IMR-90 (cell line): ENCODE data around the gene KLHL29. TPM values are rescaled to one million over a fixed set of nuclear protein-coding genes. Genes with fewer than 3 reads are reported as not detected.

Experiments used
- ATAC-seq: fragments of 200-7000 bp; cut with Tn5 transposase; 2 replicates; pipeline ENCODE4 v1.9.1; 2020; ENCODE audit warnings: low read depth, mild to moderate bottlenecking, moderate library complexity
- BruUV-seq: library from RNA; stranded (reverse); fragments of 400-500 nt; replicated peaks from 2 replicates; lab custom pipeline; 2021; lab: Mats Ljungman, UMichigan
- CTCF ChIA-PET: fragments of 300-600 bp; formaldehyde crosslinking; extraction: SDS; loops from one replicate; lab custom pipeline; 2021; ENCODE audit warnings: antibody characterized with exemption; lab: Yijun Ruan, JAX
- POLR2A ChIA-PET: fragments of 300-600 bp; sonication (Branson Sonifier 250); formaldehyde crosslinking; loops from one replicate; lab custom pipeline; 2022; ENCODE audit warnings: antibody characterized with exemption; ENCODE audit not compliant: unreplicated experiment; lab: Charles Lee
- DNase-seq: peaks from one replicate; pipeline ENCODE4 v3.0.0; 2013
- H2AFZ ChIP-seq: replicated peaks from 2 replicates; pipeline ENCODE3; 2013; ENCODE audit warnings: low read length, mild to moderate bottlenecking; ENCODE audit not compliant: poor library complexity
- H2AK5ac ChIP-seq: 2 replicates; pipeline ENCODE4 v1.6.1; 2013; ENCODE audit warnings: low read depth, low read length, inconsistent platforms
- H2AK9ac ChIP-seq: replicated peaks from 2 replicates; pipeline ENCODE3; 2013; ENCODE audit warnings: mild to moderate bottlenecking, low read depth, low read length, moderate library complexity; ENCODE audit not compliant: poor library complexity
- H2BK120ac ChIP-seq: 2 replicates; pipeline ENCODE4 v1.6.1; 2013; ENCODE audit warnings: low read depth, low read length, inconsistent platforms
- H2BK15ac ChIP-seq: 3 replicates; pipeline ENCODE4 v1.6.1; 2013; ENCODE audit warnings: low read depth, low read length, inconsistent platforms
- H2BK20ac ChIP-seq: 2 replicates; pipeline ENCODE4 v1.6.1; 2013; ENCODE audit warnings: low read depth, mild to moderate bottlenecking, inconsistent platforms, low read length, moderate library complexity
- H2BK5ac ChIP-seq: 2 replicates; pipeline ENCODE4 v1.6.1; 2013; ENCODE audit warnings: mild to moderate bottlenecking, low read depth, low read length, inconsistent platforms; ENCODE audit not compliant: poor library complexity, severe bottlenecking
- H3K14ac ChIP-seq: replicated peaks from 2 replicates; pipeline ENCODE4 v1.6.1; 2013; ENCODE audit warnings: low read depth, low read length, inconsistent platforms
- H3K18ac ChIP-seq: 2 replicates; pipeline ENCODE4 v1.6.1; 2013; ENCODE audit warnings: low read depth, low read length, control low read depth
- H3K23ac ChIP-seq: 2 replicates; pipeline ENCODE4 v1.6.1; 2013; ENCODE audit warnings: low read depth, low read length, inconsistent platforms
- H3K27ac ChIP-seq: 2 replicates; pipeline ENCODE4 v1.5.1; 2013; ENCODE audit warnings: mild to moderate bottlenecking, control low read depth, low read length; ENCODE audit not compliant: insufficient read depth
- H3K27me3 ChIP-seq: 2 replicates; pipeline ENCODE4 v1.6.1; 2013; ENCODE audit warnings: low read length; ENCODE audit not compliant: control insufficient read depth, insufficient read depth
- H3K36me3 ChIP-seq: 2 replicates; pipeline ENCODE4 v1.6.1; 2013; ENCODE audit warnings: low read length, mixed read lengths; ENCODE audit not compliant: control insufficient read depth, insufficient read depth
- H3K4ac ChIP-seq: 2 replicates; pipeline ENCODE4 v1.6.1; 2013; ENCODE audit warnings: low read depth, low read length, inconsistent platforms
- H3K4me1 ChIP-seq: 2 replicates; pipeline ENCODE4 v1.6.1; 2013; ENCODE audit warnings: low read length, mixed read lengths; ENCODE audit not compliant: control insufficient read depth, insufficient read depth
- H3K4me2 ChIP-seq: 2 replicates; pipeline ENCODE4 v1.6.1; 2013; ENCODE audit warnings: low read depth, mild to moderate bottlenecking, control low read depth, low read length, moderate library complexity
- H3K4me3 ChIP-seq: 2 replicates; pipeline ENCODE4 v1.5.1; 2013; ENCODE audit warnings: low read depth, mild to moderate bottlenecking, control low read depth, low read length, moderate library complexity; ENCODE audit not compliant: insufficient read depth
- H3K56ac ChIP-seq: 2 replicates; pipeline ENCODE4 v1.6.1; 2013; ENCODE audit warnings: low read length, inconsistent platforms; ENCODE audit not compliant: insufficient read depth; ENCODE audit errors: extremely low read depth
- H3K79me1 ChIP-seq, 2 experiments: 2 replicates each; pipeline ENCODE4 v1.6.1; 2013; ENCODE audit warnings: low read length in 2 of 2, inconsistent platforms in 1 of 2, low read depth in 1 of 2
- H3K9ac ChIP-seq: 2 replicates; pipeline ENCODE4 v1.6.1; 2013; ENCODE audit warnings: low read depth, low read length, control low read depth
- H3K9me1 ChIP-seq: 2 replicates; pipeline ENCODE4 v1.6.1; 2013; ENCODE audit warnings: low read length, inconsistent platforms; ENCODE audit not compliant: insufficient read depth
- H3K9me3 ChIP-seq: 2 replicates; pipeline ENCODE4 v1.6.1; 2013; ENCODE audit warnings: low read length; ENCODE audit not compliant: control insufficient read depth, insufficient read depth
- H4K20me1 ChIP-seq: 2 replicates; pipeline ENCODE4 v1.6.1; 2013; ENCODE audit warnings: low read length, inconsistent platforms; ENCODE audit not compliant: insufficient read depth
- H4K5ac ChIP-seq: 2 replicates; pipeline ENCODE4 v1.6.1; 2013; ENCODE audit warnings: mild to moderate bottlenecking, low read depth, low read length, control low read depth
- H4K8ac ChIP-seq, 2 experiments: 2 replicates each; pipeline ENCODE4 v1.6.1; 2013; ENCODE audit warnings: low read depth in 2 of 2, low read length in 2 of 2, control low read depth in 1 of 2, inconsistent platforms in 1 of 2
- H4K91ac ChIP-seq: 2 replicates; pipeline ENCODE4 v1.6.1; 2013; ENCODE audit warnings: low read depth, low read length, inconsistent platforms; ENCODE audit not compliant: insufficient read depth
- BHLHE40 ChIP-seq: fragments of 150-350 bp; IDR thresholded peaks from 2 replicates; pipeline ENCODE4 v1.6.1; 2016; ENCODE audit warnings: mild to moderate bottlenecking, low read depth, low read length
- CEBPB ChIP-seq: IDR thresholded peaks from 2 replicates; pipeline ENCODE4 v1.6.1; 2012; ENCODE audit warnings: low read depth, low read length, improper control_type of control experiment
- WGBS, 2 experiments: methylation state at CpG; one replicate each; pipeline versions ENCODE4 v1.1.5 to v1.1.7; 2013; ENCODE audit warnings: missing lambda C conversion rate in 2 of 2; ENCODE audit not compliant: insufficient read length in 1 of 2; ENCODE audit errors: extremely low coverage in 2 of 2; 5-methylcytosine and 5-hydroxymethylcytosine counted together
- dilution Hi-C: fragments of 300-500 bp; cut with HindIII; formaldehyde crosslinking; loops from one replicate; pipeline ENCODE4 v1.14.3; 2018; ENCODE audit warnings: low sequenced_read_pairs; ENCODE audit not compliant: unreplicated experiment
- in situ Hi-C: fragments of 300-500 bp; cut with MboI; formaldehyde crosslinking; loops from 3 replicates; pipeline ENCODE4 v1.14.3; 2019; ENCODE audit warnings: low sequenced_read_pairs, inconsistent platforms, mixed read lengths
- intact Hi-C: fragments of 100-400 bp; cut with micrococcal nuclease; formaldehyde crosslinking; loops from 2 replicates; pipeline ENCODE4 v1.10.0; 2022
- polyA plus RNA-seq, 3 experiments: library from polyadenylated mRNA; depleted of rRNA; stranded (reverse); fragments of >200 nt; gene quantifications; 2 replicates each; pipeline ENCODE4 v1.2.3, GENCODE V29; 2012; ENCODE audit warnings: low replicate concordance in 1 of 3
- total RNA-seq: library from RNA; depleted of rRNA; stranded (reverse); fragments of >200 nt; gene quantifications from 2 replicates; pipeline ENCODE4 v1.2.3, GENCODE V29; 2012

KLHL29 gene
- total and polyA plus RNA-seq, 2 of the 4 experiments (the other 2 are of a cell fraction) = 2.0 to 8.0 TPM

- TF ChIP-seq BHLHE40 = no peak
- TF ChIP-seq CEBPB = peak; percentile 94
- in situ Hi-C loops (no loop called here), dilution Hi-C loops (no loop called here), intact Hi-C loops (no loop called here)
- CTCF ChIA-PET = no interaction called here
- Histone ChIP-seq H2BK5ac (no peak overlapping the region), H3K27ac (no peak overlapping the region), H3K56ac (no peak overlapping the region), H3K36me3 (no peaks in the 10 kb centered on the region), H3K4me2 (no peak overlapping the region), H2AK9ac (no peak overlapping the region), H4K91ac (no peak overlapping the region), H3K4me3 (no peak overlapping the region), H3K79me1 (peaks cover 0 to 6% of the 10 kb centered on the region in 2 experiments; a peak in 2 of 4 replicates), H2AK5ac (no peak overlapping the region), H3K18ac (no peak overlapping the region; the same call in 1 of the 2 replicates), H2BK120ac (no peak overlapping the region), H3K9ac (no peak overlapping the region), H3K27me3 (no peaks in the 10 kb centered on the region), H3K23ac (no peak overlapping the region), H3K4me1 (peaks cover 9% of the 10 kb centered on the region; the same call in 1 of the 2 replicates), H2BK20ac (no peak overlapping the region), H3K9me3 (no peaks in the 10 kb centered on the region), H4K20me1 (0 out of 2 replicates have a peak, but pooled peaks cover 3% of the 10 kb centered on the region), H4K5ac (no peak overlapping the region), H4K8ac (no peak overlapping the region), H2AFZ (no peak overlapping the region), H3K9me1 (peaks cover 4% of the 10 kb centered on the region; the same call in 1 of the 2 replicates), H3K4ac (no peak overlapping the region), H2BK15ac (no peak overlapping the region), H3K14ac (no peak overlapping the region)
- no CpG with 5 or more reads among the region's 7 CpGs for WGBS, 2 experiments
- DNase-seq (peak; percentile 44), ATAC-seq (peak; percentile 75)
- no TSS peak for BruUV-seq
- POLR2A ChIA-PET = no interaction called here
Measured at GRCh38 chr2:23498943-23499342, 114.0 kb downstream of the KLHL29 start.
